Measurements from ENCODE around the gene PYGB.

PYGB gene

GRCh38 chr20:25341716-25342680 is 94.1 kb downstream of the PYGB start:
- no peak for DNase-seq

GRCh38 chr20:25344634-25345033 is 96.7 kb downstream of the PYGB start:
- DNase-seq = no peak

- no peak for DNase-seq
Observed at GRCh38 chr20:25345721-25346120, 97.8 kb downstream of the PYGB start.

GRCh38 chr20:25346349-25346748 is 98.5 kb downstream of the PYGB start:
- DNase-seq = no peak
